HepG2 (cell line): ENCODE data around the gene PLS1.
"Not testable (repeated sequence)": the region's sequence is repeated elsewhere in the genome, so short reads cannot be mapped to it uniquely, and the experiment has no call there.

Experiments
- ZNF569 ChIP-seq: sonication (generic); formaldehyde crosslinking; IDR thresholded peaks from 2 replicates; pipeline ENCODE4 v1.5.0; 2020; ENCODE audit warnings: mild to moderate bottlenecking, missing genetic modification reagents, moderate library complexity, borderline replicate concordance
- TF ChIP-seq, protein P1 (sequence below): sonication (generic); formaldehyde crosslinking; IDR thresholded peaks from 2 replicates; pipeline ENCODE4 v1.5.0; 2020; ENCODE audit warnings: mild to moderate bottlenecking, missing genetic modification reagents, moderate library complexity

DNA sequence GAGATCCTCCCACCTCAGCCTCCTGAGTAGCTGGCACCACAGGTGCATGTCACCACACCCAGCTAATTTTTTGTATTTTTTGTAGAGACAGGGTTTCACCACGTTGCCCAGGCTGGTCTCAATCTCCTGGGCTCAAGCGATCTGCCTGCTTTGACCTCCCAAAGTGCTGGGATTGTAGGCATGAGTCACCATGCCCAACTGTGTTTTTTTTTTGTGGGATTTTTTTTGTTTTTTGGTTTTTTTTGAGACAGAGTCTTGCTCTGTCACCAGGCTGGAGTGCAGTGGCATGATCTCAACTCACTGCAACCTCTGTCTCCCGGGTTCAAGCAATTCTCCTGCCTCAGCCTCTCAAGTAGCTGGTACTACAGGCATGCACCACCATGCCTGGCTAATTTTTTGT is 26.8 kb upstream of the PLS1 start:
- TF ChIP-seq, protein P1, sequence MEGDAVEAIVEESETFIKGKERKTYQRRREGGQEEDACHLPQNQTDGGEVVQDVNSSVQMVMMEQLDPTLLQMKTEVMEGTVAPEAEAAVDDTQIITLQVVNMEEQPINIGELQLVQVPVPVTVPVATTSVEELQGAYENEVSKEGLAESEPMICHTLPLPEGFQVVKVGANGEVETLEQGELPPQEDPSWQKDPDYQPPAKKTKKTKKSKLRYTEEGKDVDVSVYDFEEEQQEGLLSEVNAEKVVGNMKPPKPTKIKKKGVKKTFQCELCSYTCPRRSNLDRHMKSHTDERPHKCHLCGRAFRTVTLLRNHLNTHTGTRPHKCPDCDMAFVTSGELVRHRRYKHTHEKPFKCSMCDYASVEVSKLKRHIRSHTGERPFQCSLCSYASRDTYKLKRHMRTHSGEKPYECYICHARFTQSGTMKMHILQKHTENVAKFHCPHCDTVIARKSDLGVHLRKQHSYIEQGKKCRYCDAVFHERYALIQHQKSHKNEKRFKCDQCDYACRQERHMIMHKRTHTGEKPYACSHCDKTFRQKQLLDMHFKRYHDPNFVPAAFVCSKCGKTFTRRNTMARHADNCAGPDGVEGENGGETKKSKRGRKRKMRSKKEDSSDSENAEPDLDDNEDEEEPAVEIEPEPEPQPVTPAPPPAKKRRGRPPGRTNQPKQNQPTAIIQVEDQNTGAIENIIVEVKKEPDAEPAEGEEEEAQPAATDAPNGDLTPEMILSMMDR, result not testable (repeated sequence)
- TF ChIP-seq ZNF569 (CRISPR knock-in tag), result not testable (repeated sequence)
